HG02610 (cell line): ENCODE measurements around the gene DHX35.
"Not testable (repeated sequence)": the region's sequence is repeated elsewhere in the genome, so short reads cannot be mapped to it uniquely, and the experiment has no call there.

Experiments
- ATAC-seq: cut with Tn5 transposase; IDR thresholded peaks from one replicate; pipeline ENCODE4 v1.9.1; 2021; ENCODE audit warnings: mild to moderate bottlenecking, moderate library complexity; ENCODE audit not compliant: unreplicated experiment

DHX35 gene

GRCh38 chr20:38939686-38940085 is 22.5 kb upstream of the DHX35 start:
- ATAC-seq: no peak

- no peak for ATAC-seq
Observed at GRCh38 chr20:38940644-38941043, 21.5 kb upstream of the DHX35 start.

GRCh38 chr20:38941726-38942389 is 20.3 kb upstream of the DHX35 start:
- no peak for ATAC-seq

- ATAC-seq: no peak
Observed at GRCh38 chr20:38945012-38945411, 17.1 kb upstream of the DHX35 start.

GRCh38 chr20:38946836-38947235 is 15.3 kb upstream of the DHX35 start:
- ATAC-seq: no peak

- ATAC-seq: no peak
Observed at GRCh38 chr20:38947931-38948362, 14.2 kb upstream of the DHX35 start.

- ATAC-seq: no peak
Observed at GRCh38 chr20:38950254-38950653, 11.9 kb upstream of the DHX35 start.

- ATAC-seq: no peak
Observed at GRCh38 chr20:38951611-38952010, 10.5 kb upstream of the DHX35 start.

GRCh38 chr20:38952153-38952552 is 10.0 kb upstream of the DHX35 start:
- ATAC-seq: no peak

- no peak for ATAC-seq
Observed at GRCh38 chr20:38953630-38954340, 8.4 kb upstream of the DHX35 start.

GRCh38 chr20:38957235-38957876 is 4.8 kb upstream of the DHX35 start:
- ATAC-seq: no peak

- no peak for ATAC-seq
Observed at GRCh38 chr20:38957915-38958485, 4.1 kb upstream of the DHX35 start.

GRCh38 chr20:38960187-38960687 is 1.9 kb upstream of the DHX35 start:
- not testable (repeated sequence) for ATAC-seq

GRCh38 chr20:38961530-38962043 is 557 bp upstream of the DHX35 start:
- no peak for ATAC-seq

GRCh38 chr20:38962928-38963401 is 821 bp downstream of the DHX35 start:
- ATAC-seq: no peak

- ATAC-seq: no peak
Observed at GRCh38 chr20:38963745-38964144, 1.6 kb downstream of the DHX35 start.

- no peak for ATAC-seq
Observed at GRCh38 chr20:38965264-38965663, 3.1 kb downstream of the DHX35 start.

- no peak for ATAC-seq
Observed at GRCh38 chr20:38968090-38968489, 5.9 kb downstream of the DHX35 start.

GRCh38 chr20:38969708-38970107 is 7.6 kb downstream of the DHX35 start:
- no peak for ATAC-seq

- no peak for ATAC-seq
Observed at GRCh38 chr20:38970302-38970701, 8.2 kb downstream of the DHX35 start.

GRCh38 chr20:38973107-38973506 is 11.0 kb downstream of the DHX35 start:
- ATAC-seq: no peak
